SK-N-SH treated with all-trans-retinoic acid at 6 μM for 48 hours (cell line): Measurements from ENCODE around the gene SSX2IP.

Experiments used
- ATAC-seq: fragments of 200-7000 bp; cut with Tn5 transposase; 3 replicates; pipeline ENCODE4 v1.9.1; 2020; ENCODE audit warnings: mild to moderate bottlenecking, moderate library complexity
- ARNTL ChIP-seq: fragments of 450-650 bp; formaldehyde crosslinking; IDR thresholded peaks from 2 replicates; pipeline ENCODE4 v1.5.0; 2020; ENCODE audit warnings: low read depth, mild to moderate bottlenecking, moderate library complexity, borderline replicate concordance
- BACH2 ChIP-seq: fragments of 250-450 bp; sonication (Bioruptor Pico); IDR thresholded peaks from 2 replicates; pipeline ENCODE4 v1.9.0; 2021; ENCODE audit warnings: mild to moderate bottlenecking, borderline replicate concordance
- CREB5 ChIP-seq: fragments of 250-450 bp; sonication (Bioruptor Pico); IDR thresholded peaks from 2 replicates; pipeline ENCODE4 v1.5.1; 2020; ENCODE audit warnings: low read depth, mild to moderate bottlenecking, moderate library complexity
- CSRNP3 ChIP-seq: fragments of 250-450 bp; sonication (Bioruptor Pico); IDR thresholded peaks from 2 replicates; pipeline ENCODE4 v1.5.1; 2021; ENCODE audit warnings: mild to moderate bottlenecking, moderate library complexity
- ESRRG ChIP-seq: fragments of 250-450 bp; sonication (Bioruptor Pico); IDR thresholded peaks from 2 replicates; pipeline ENCODE4 v1.6.1; 2021; ENCODE audit warnings: mild to moderate bottlenecking
- GLIS3 ChIP-seq: fragments of 250-450 bp; sonication (Bioruptor Pico); IDR thresholded peaks from 2 replicates; pipeline ENCODE4 v1.5.0; 2020; ENCODE audit warnings: mild to moderate bottlenecking, moderate library complexity
- ISL1 ChIP-seq: fragments of 250-450 bp; sonication (Bioruptor Pico); IDR thresholded peaks from 2 replicates; pipeline ENCODE4 v2.1.2; 2022; ENCODE audit warnings: mild to moderate bottlenecking, moderate library complexity
- OSR1 ChIP-seq: fragments of 250-450 bp; sonication (Bioruptor Pico); IDR thresholded peaks from 2 replicates; pipeline ENCODE4 v1.8.0; 2022; ENCODE audit warnings: moderate library complexity, mild to moderate bottlenecking, inconsistent platforms
- PATZ1 ChIP-seq: fragments of 250-450 bp; sonication (Bioruptor Pico); IDR thresholded peaks from 2 replicates; pipeline ENCODE4 v1.8.0; 2020; ENCODE audit warnings: mild to moderate bottlenecking, moderate library complexity, borderline replicate concordance
- POU6F1 ChIP-seq: fragments of 250-450 bp; sonication (Bioruptor Pico); IDR thresholded peaks from 2 replicates; pipeline ENCODE4 v1.8.0; 2021; ENCODE audit warnings: low read depth, mild to moderate bottlenecking, moderate library complexity, borderline replicate concordance
- PPARA ChIP-seq: fragments of 250-450 bp; sonication (Bioruptor Pico); IDR thresholded peaks from 2 replicates; pipeline ENCODE4 v1.5.0; 2020; ENCODE audit warnings: mild to moderate bottlenecking, borderline replicate concordance
- RARB ChIP-seq: fragments of 250-450 bp; sonication (Bioruptor Pico); IDR thresholded peaks from 2 replicates; pipeline ENCODE4 v1.8.0; 2021; ENCODE audit warnings: mild to moderate bottlenecking, moderate library complexity
- SNAI2 ChIP-seq: fragments of 250-450 bp; sonication (Bioruptor Pico); IDR thresholded peaks from 2 replicates; pipeline ENCODE4 v1.5.0; 2020; ENCODE audit warnings: mild to moderate bottlenecking, moderate library complexity
- TOX ChIP-seq: fragments of 250-450 bp; sonication (Bioruptor Pico); IDR thresholded peaks from 2 replicates; pipeline ENCODE4 v1.8.0; 2021; ENCODE audit warnings: mild to moderate bottlenecking, moderate library complexity, borderline replicate concordance
- TSHZ2 ChIP-seq: fragments of 250-450 bp; sonication (Bioruptor Pico); IDR thresholded peaks from 2 replicates; pipeline ENCODE4 v1.5.0; 2020; ENCODE audit warnings: mild to moderate bottlenecking, moderate library complexity
- ZC3H10 ChIP-seq: fragments of 250-450 bp; sonication (Bioruptor Pico); IDR thresholded peaks from 2 replicates; pipeline ENCODE4 v1.5.1; 2021; ENCODE audit warnings: mild to moderate bottlenecking, moderate library complexity
- ZFP3 ChIP-seq: fragments of 250-450 bp; sonication (Bioruptor Pico); IDR thresholded peaks from 2 replicates; pipeline ENCODE4 v1.5.0; 2020; ENCODE audit warnings: mild to moderate bottlenecking, moderate library complexity
- ZFP30 ChIP-seq: fragments of 450-650 bp; formaldehyde crosslinking; IDR thresholded peaks from 2 replicates; pipeline ENCODE4 v1.5.0; 2022; ENCODE audit warnings: mild to moderate bottlenecking, moderate library complexity
- ZNF565 ChIP-seq: fragments of 450-650 bp; formaldehyde crosslinking; conservative IDR thresholded peaks from 2 replicates; pipeline ENCODE4 v1.5.0; 2020; ENCODE audit warnings: low read depth, mild to moderate bottlenecking, moderate library complexity
- ZNF70 ChIP-seq: fragments of 450-650 bp; formaldehyde crosslinking; IDR thresholded peaks from 2 replicates; pipeline ENCODE4 v1.5.0; 2020; ENCODE audit warnings: mild to moderate bottlenecking, moderate library complexity

SSX2IP gene

GRCh38 chr1:84611796-84612195, 78.5 kb downstream of the SSX2IP start:
- TF ChIP-seq CSRNP3 (CRISPR knock-in tag) = no peak
- TF ChIP-seq PPARA = no peak
- TF ChIP-seq CREB5 = no peak
- no peak for TF ChIP-seq GLIS3 (CRISPR knock-in tag)
- TF ChIP-seq BACH2 (CRISPR knock-in tag) = no peak
- TF ChIP-seq ZFP30 (CRISPR knock-in tag) = no peak
- TF ChIP-seq PATZ1 = no peak
- no peak for TF ChIP-seq SNAI2 (CRISPR knock-in tag)
- TF ChIP-seq POU6F1 = no peak
- TF ChIP-seq ARNTL = no peak
- no peak for TF ChIP-seq ZNF70 (CRISPR knock-in tag)
- no peak for TF ChIP-seq OSR1 (CRISPR knock-in tag)
- TF ChIP-seq TSHZ2 (CRISPR knock-in tag) = no peak
- TF ChIP-seq ZC3H10 = no peak
- TF ChIP-seq ESRRG (CRISPR knock-in tag) = no peak
- ATAC-seq = no peak

GRCh38 chr1:84611091-84611490, 79.2 kb downstream of the SSX2IP start:
- TF ChIP-seq TOX (no peak), ZNF70 (CRISPR knock-in tag) (no peak), PATZ1 (no peak), BACH2 (CRISPR knock-in tag) (no peak), ARNTL (no peak), ZFP3 (no peak), ZNF565 (no peak)
- TF ChIP-seq, all 23 proteins: peak for 0
- no peak for ATAC-seq

- TF ChIP-seq ZNF70 (CRISPR knock-in tag) = no peak
- TF ChIP-seq RARB (CRISPR knock-in tag) = no peak
- no peak for TF ChIP-seq OSR1 (CRISPR knock-in tag)
- TF ChIP-seq ESRRG (CRISPR knock-in tag) = no peak
- TF ChIP-seq BACH2 (CRISPR knock-in tag) = no peak
- no peak for TF ChIP-seq ISL1 (CRISPR knock-in tag)
- TF ChIP-seq GLIS3 (CRISPR knock-in tag) = no peak
- TF ChIP-seq, all 23 proteins: peak for 0
- no peak for ATAC-seq
Measured at GRCh38 chr1:84606977-84607376, 83.3 kb downstream of the SSX2IP start.
